A673 (cell line): ENCODE measurements around the gene YIF1B. TPM values are rescaled to one million over a fixed set of nuclear protein-coding genes. Genes with fewer than 3 reads are reported as not detected.

Experiments
- BruUV-seq: library from RNA; stranded (reverse); fragments of 400-500 nt; replicated peaks from 2 replicates; lab custom pipeline; 2021; lab: Mats Ljungman, UMichigan
- CTCF ChIA-PET: fragments of 300-600 bp; sonication (Branson Sonifier 250); formaldehyde crosslinking; loops from one replicate; lab custom pipeline; 2022; ENCODE audit warnings: antibody characterized with exemption; lab: Charles Lee
- POLR2A ChIA-PET: fragments of 300-600 bp; sonication (Branson Sonifier 250); formaldehyde crosslinking; loops from one replicate; lab custom pipeline; 2022; ENCODE audit warnings: antibody characterized with exemption; ENCODE audit not compliant: low non-redundant PET; lab: Charles Lee
- DNase-seq: peaks from one replicate; pipeline ENCODE4 v3.0.0-alpha.2; 2015; ENCODE audit warnings: low spot score
- H3K27ac ChIP-seq: fragments of 200-600 bp; sonication (generic); 2 replicates; pipeline ENCODE4 v1.5.1; 2016; ENCODE audit warnings: mixed run types, low read depth, mild to moderate bottlenecking, mixed read lengths, antibody characterized with exemption, low read length; ENCODE audit not compliant: poor library complexity, severe bottlenecking
- H3K27me3 ChIP-seq: fragments of 200-600 bp; sonication (generic); replicated peaks from 2 replicates; pipeline ENCODE4 v1.6.1; 2017; ENCODE audit warnings: mixed run types, low read depth, mild to moderate bottlenecking, mixed read lengths, antibody characterized with exemption, low read length; ENCODE audit not compliant: insufficient read depth, poor library complexity
- H3K36me3 ChIP-seq: fragments of 200-600 bp; sonication (generic); 2 replicates; pipeline ENCODE4 v1.6.1; 2016; ENCODE audit warnings: mixed run types, mild to moderate bottlenecking, mixed read lengths, antibody characterized with exemption, low read length; ENCODE audit not compliant: insufficient read depth, poor library complexity, severe bottlenecking
- H3K4me1 ChIP-seq: fragments of 200-600 bp; sonication (generic); 2 replicates; pipeline ENCODE4 v1.6.1; 2017; ENCODE audit warnings: mixed run types, mild to moderate bottlenecking, mixed read lengths, antibody characterized with exemption, low read length; ENCODE audit not compliant: insufficient read depth, poor library complexity, severe bottlenecking
- H3K4me3 ChIP-seq: fragments of 200-600 bp; sonication (generic); 2 replicates; pipeline ENCODE4 v1.5.1; 2016; ENCODE audit warnings: low read depth, mixed run types, mild to moderate bottlenecking, mixed read lengths, low read length; ENCODE audit not compliant: poor library complexity, severe bottlenecking
- H3K9me3 ChIP-seq: fragments of 200-600 bp; sonication (generic); 2 replicates; pipeline ENCODE4 v1.6.1; 2016; ENCODE audit warnings: mixed run types, low read depth, mild to moderate bottlenecking, mixed read lengths, antibody characterized with exemption, low read length; ENCODE audit not compliant: poor library complexity, severe bottlenecking
- CTCF ChIP-seq: fragments of 300-800, 200-600 bp; sonication (generic); conservative IDR thresholded peaks from 2 replicates; pipeline ENCODE4 v1.5.1; 2017; ENCODE audit warnings: low read depth, mild to moderate bottlenecking, antibody characterized with exemption, low read length, moderate library complexity, mixed read lengths
- EZH2 ChIP-seq: fragments of 200-600 bp; sonication (generic); IDR thresholded peaks from 2 replicates; pipeline ENCODE4 v1.6.1; 2017; ENCODE audit warnings: borderline replicate concordance, low read depth, mild to moderate bottlenecking, mixed read lengths, antibody characterized with exemption, low read length; ENCODE audit not compliant: poor library complexity, severe bottlenecking
- intact Hi-C: fragments of 100-400 bp; cut with micrococcal nuclease; formaldehyde crosslinking; loops from one replicate; pipeline ENCODE4 v1.10.0; 2022; ENCODE audit not compliant: unreplicated experiment
- total RNA-seq: library from RNA; stranded (reverse); gene quantifications from 2 replicates; pipeline ENCODE4 v1.2.3, GENCODE V29; 2021

Gene YIF1B
- total RNA-seq, 1 experiment from 2014 or later, result 57.6 TPM

GRCh38 chr19:38277969-38278680 lies 37.6 kb downstream of the YIF1B start:
- DNase-seq, result no peak
- intact Hi-C loops, result no loop called here
- POLR2A ChIA-PET, result no interaction called here
- H3K4me1 ChIP-seq, result no peaks in the 10 kb centered on the region
- H3K27me3 ChIP-seq, result no peaks in the 10 kb centered on the region
- H3K36me3 ChIP-seq, result no peaks in the 10 kb centered on the region
- CTCF ChIA-PET, result no interaction called here
- no TSS peak for BruUV-seq
- H3K27ac ChIP-seq, result no peak overlapping the region
- no peak overlapping the region for H3K4me3 ChIP-seq
- H3K9me3 ChIP-seq, result no peaks in the 10 kb centered on the region
- TF ChIP-seq CTCF, result no peak
- TF ChIP-seq EZH2, result no peak

- no peaks in the 10 kb centered on the region for H3K36me3 ChIP-seq
- POLR2A ChIA-PET, result no interaction called here
- H3K27ac ChIP-seq, result no peak overlapping the region
- no peaks in the 10 kb centered on the region for H3K27me3 ChIP-seq
- DNase-seq, result no peak
- BruUV-seq, result no TSS peak
- CTCF ChIA-PET, result no interaction called here
- H3K9me3 ChIP-seq, result no peaks in the 10 kb centered on the region
- intact Hi-C loops, result no loop called here
- no peak overlapping the region for H3K4me3 ChIP-seq
- no peaks in the 10 kb centered on the region for H3K4me1 ChIP-seq
- TF ChIP-seq CTCF, result no peak
- no peak for TF ChIP-seq EZH2
These were observed 38.2 kb downstream of the YIF1B start for GRCh38 chr19:38277549-38277948.

- CTCF ChIA-PET, result no interaction called here
- Histone ChIP-seq H3K9me3 (no peaks in the 10 kb centered on the region), H3K36me3 (no peaks in the 10 kb centered on the region), H3K4me3 (no peak overlapping the region), H3K4me1 (no peaks in the 10 kb centered on the region), H3K27me3 (no peaks in the 10 kb centered on the region), H3K27ac (no peak overlapping the region)
- DNase-seq, result no peak
- POLR2A ChIA-PET, result no interaction called here
- TF ChIP-seq CTCF, result no peak
- no peak for TF ChIP-seq EZH2
- intact Hi-C loops, result no loop called here
- no TSS peak for BruUV-seq
These were observed 38.7 kb downstream of the YIF1B start for GRCh38 chr19:38276942-38277517.
